Measurements from ENCODE around the gene TCFL5.

TCFL5 gene

GRCh38 chr20:62861726-62862336 is at the start of gene TCFL5:
TSS of gene TCFL5 (minus strand) at chr20:62861822. CDS start at chr20:62861670, 152 bp downstream.
- DNase-seq (ENCODE audit: low read depth in 2 of 2), result peak; percentile 91 to 94

DNA sequence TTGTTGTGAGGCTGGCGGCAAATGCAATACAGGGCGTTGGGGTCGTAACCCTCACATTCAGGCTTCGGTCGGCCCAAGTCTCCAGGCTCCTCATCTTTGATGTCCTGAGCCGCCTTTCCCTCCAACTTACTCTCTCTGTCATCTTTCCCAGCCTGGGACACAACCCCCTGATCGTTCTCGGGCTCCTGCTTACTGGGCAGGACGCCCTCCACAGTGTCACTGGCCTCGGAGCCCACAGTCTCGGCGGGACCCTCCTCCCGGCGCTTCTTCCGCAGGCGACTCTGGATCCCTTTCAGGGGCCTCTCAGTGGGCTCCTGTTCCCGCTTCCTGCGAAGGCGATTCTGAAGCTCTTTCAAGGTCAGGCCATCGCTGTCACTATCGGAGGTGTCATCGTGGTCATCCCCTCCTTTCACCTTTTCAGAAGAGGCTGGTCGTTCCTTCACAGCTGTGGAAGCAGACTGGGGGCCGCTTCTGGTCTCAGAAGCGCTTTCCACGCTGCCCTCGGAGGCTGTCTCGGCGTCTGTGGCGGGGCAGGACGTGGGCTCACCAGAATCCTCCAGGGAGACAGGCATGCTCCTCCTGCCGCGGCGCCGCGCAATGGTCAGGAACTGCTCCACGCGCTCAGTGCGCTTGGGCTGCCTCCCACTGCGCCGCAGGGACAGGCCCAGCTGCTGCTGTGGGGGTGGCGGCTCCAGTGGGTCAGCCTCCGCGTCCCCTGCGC is 49.3 kb upstream of the TCFL5 start:
- no peak for DNase-seq (ENCODE audit: low read depth in 2 of 2)

GRCh38 chr20:62910217-62910766 is 48.7 kb upstream of the TCFL5 start:
- no peak for DNase-seq (ENCODE audit: low read depth in 2 of 2)

DNA sequence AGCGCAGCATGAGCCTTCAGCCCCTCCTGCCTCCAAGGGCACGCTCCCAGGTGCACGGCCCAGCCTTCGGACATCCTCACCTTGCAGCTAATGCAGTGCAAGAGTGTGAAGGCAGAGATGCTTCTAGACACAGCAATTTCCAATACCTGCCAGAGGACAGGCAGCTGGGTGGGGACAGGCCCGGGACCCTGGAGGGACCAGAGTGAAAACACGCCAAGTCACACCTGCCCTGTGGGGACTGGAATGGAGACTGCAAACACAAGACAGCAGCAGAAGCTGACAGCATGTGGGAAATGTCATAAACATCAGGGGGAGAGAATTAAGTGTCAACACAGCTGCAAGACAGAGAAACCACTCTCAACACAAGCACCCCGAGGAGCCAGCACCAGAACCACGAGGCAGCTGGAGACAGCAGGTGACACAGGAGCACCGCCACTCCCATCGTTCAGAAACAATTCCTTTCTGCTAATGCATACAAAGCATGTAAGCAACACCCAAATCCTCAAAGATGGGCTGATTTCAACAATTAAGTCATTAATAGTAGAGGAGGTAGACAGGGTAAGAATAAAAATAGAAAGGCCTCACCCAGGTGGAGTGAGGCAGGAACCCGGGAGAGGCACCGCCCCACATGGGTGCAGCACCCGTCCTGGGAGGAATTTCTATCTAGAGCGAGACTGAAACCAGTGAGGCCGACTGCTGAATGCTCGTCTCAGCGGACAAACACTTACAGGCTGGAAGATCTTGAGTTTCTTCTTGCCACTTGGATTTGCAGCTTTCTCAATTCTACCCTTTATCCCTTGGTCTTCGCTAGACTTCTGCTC is 47.6 kb upstream of the TCFL5 start:
- DNase-seq (ENCODE audit: low read depth in 2 of 2), result no peak

DNA sequence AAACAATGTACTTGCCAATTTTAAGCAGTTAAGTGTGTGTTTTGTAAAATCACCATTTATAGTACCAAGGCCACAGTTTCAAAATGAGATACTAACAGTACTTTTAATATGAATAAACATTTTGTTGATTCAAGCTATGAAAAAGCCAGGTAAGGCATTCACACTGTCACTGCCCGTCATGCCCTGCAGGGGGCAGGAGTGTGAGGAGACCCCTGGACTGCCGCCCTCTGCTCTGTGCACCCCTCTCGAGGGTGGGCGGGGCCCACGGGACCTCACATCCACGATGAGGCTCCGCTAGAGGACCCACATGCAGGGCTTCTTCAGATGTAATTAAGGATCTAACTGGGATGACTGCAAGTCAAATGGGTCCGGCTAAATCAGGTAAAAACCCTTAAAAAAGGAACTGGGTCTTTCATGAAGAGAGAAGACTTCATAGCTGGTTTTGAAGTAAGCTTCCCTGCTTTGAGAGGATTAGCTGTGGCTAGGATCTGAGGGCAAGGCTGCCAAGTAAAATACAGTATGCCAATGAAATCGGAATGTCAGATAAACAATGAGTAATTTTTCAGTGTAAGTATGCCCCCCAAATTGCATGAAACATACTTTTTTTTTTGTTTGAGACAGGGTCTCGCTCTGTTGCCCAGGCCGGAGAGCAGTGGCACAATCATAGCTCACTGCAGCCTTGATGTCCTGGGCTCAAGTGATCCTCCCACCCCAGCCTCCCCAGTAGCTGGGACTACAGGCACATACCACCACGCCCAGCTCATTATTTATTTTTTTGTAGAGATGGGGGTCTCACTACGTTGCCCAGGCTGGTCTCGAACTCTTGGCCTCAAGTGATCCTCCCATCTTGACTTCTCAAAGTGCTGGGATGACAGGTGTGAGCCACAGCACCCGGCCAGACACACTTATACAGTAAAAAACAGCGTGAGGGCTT is 46.0 kb upstream of the TCFL5 start:
- no peak for DNase-seq (ENCODE audit: low read depth in 2 of 2)

DNA sequence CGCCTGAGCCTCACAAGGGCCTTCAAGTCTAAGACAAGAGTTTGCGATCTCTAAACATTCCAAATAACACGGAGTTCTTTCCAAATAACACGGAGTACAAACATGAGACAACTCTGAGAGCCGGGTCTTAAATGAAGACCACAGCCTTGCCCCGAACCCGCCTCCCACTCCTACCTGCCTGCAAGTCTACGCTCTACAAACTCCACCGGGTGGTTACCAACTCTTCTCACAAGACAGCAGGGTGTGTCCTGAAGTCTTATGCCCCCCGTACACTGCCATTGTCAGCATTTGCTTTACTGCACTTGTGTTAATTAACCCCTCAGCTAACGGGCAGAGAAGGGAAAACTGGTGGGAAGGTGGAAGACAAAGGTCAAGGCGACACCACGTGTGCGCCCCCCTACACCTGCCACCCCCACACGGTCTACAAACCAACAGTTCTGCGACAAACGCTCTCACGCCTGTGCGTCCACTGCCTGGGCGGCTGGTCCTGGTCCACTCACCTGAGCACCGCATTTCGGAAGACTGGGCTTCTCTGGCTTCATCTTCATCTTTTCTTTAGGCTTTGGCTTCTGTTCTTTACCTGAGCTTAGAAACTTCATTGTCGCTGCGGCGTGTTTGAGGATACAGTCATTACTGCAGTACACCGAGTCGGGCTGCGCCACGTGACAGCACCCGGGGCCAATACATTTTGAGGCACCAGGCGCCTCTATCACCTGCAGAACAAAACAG is 45.2 kb upstream of the TCFL5 start:
- no peak for DNase-seq (ENCODE audit: low read depth in 2 of 2)

GRCh38 chr20:62906209-62906608 is 44.6 kb upstream of the TCFL5 start:
- DNase-seq (ENCODE audit: low read depth in 2 of 2), result no peak

DNA sequence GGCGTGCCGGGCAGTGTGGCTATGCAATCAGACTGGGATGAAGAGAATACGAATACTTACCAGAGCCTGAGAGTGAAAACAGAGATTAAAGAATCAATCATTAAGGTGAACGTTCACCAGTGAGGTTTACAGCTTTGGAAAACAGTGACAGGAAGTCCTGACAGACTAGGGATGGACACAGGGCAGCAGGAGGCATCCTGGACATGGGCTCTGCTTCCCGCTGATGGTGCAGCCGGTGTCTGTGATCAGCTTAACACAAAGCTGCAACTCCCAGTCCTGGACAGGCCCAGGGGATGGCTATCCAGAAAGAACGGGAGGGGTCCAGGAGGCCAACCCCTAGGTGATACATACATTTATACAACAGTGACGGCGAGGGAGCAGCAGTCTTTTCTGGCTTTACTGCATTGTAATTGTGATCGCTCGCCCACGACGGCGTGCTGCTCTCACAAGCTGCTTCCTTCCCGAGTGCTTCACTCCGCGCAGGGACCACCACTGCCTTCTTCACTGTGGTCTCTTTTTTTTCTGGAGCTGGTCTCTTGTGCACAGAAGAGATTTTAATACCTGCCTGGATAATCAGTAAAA is 44.0 kb upstream of the TCFL5 start:
- no peak for DNase-seq (ENCODE audit: low read depth in 2 of 2)

- no peak for DNase-seq (ENCODE audit: low read depth in 2 of 2)
Observed at GRCh38 chr20:62902926-62903615, 41.4 kb upstream of the TCFL5 start.

- DNase-seq (ENCODE audit: low read depth in 2 of 2), result no peak
Observed at GRCh38 chr20:62901891-62902290, 40.3 kb upstream of the TCFL5 start.

- no peak for DNase-seq (ENCODE audit: low read depth in 2 of 2)
Observed at GRCh38 chr20:62900692-62901584, 39.3 kb upstream of the TCFL5 start.

DNA sequence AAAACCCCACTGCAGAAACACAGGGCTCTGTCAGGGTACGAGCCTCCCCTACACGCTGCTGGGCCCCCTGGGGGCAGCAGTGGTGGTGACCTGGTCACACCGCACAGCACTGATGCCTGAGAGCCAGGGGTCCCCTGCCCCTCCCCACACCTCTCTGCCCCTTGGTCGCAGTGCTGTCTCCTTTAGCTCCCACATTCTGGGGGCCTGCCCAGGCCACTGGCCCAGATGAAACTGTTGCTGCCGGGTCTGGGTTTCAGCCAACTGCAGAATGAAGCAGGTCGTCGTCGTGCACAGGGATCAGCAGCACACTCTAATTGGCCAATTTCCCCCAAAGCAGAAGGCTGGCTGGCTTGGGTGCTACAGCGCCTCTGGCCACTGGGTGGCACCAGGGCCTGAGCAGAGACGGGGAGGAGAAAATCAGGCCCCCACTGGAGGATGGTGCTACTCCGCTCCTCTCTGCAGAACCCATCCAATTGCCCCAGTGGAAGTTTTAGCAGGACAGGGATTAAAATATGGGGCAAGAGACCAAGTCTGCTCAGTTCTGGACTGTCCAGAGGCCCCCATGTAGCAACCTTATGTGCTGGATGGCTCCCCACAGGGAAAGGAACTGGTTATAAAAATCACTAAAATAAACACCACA is 38.5 kb upstream of the TCFL5 start:
- DNase-seq (ENCODE audit: low read depth in 2 of 2), result peak; percentile 34 to 39

DNA sequence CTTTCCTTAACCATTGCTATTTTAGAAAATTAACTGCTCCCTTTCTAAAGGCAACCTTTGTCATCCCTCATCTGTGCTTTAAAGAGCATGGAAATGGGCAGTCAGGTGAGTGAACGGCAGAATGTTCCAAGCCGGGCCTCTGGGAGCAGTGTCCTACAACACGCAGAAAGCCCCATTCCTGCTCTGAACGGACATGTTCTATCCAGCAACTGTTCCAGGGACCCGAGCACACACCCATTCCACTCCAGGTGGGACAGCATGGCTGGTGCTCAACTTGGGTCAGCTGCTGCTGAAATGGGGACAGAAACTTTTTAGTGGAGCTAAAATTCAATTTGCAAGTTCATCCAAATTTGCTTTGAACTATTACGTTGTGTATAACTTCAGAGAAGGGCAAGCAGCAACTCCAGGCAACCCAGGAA is 38.0 kb upstream of the TCFL5 start:
- DNase-seq (ENCODE audit: low read depth in 2 of 2), result no peak

- DNase-seq (ENCODE audit: low read depth in 2 of 2), result no peak
Observed at GRCh38 chr20:62898970-62899632, 37.5 kb upstream of the TCFL5 start.

GRCh38 chr20:62898093-62898964 is 36.7 kb upstream of the TCFL5 start:
- DNase-seq (ENCODE audit: low read depth in 2 of 2), result no peak

- no peak for DNase-seq (ENCODE audit: low read depth in 2 of 2)
Observed at GRCh38 chr20:62897666-62898065, 36.0 kb upstream of the TCFL5 start.

DNA sequence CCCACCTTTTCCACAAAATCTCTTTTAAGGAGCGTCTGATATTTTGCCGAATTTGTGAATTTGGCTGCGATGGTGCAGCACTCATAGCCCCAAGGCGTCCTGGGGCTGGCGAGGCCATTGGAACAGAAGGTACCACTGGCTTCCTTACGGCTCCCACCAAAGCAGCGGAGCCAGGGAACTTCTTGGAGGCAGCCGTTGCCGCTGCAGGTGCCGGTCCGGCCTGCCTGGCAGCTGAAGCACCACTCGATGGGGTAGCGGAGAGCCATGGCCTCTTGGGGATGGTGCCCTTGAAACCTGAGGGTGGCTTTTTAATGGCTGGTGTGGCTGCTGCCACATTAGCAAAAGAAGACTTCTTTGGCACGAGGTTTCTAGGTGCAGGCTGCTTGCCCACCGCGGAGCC is 34.9 kb upstream of the TCFL5 start:
- no peak for DNase-seq (ENCODE audit: low read depth in 2 of 2)

Data from stimulated activated CD4-positive, alpha-beta T cell treated with anti-CD3 and anti-CD28 coated beads, Interleukin-1b, Interleukin-23, amount 100 ng/mL, for 1 hour (primary cell).